PC-9 (cell line): ENCODE data around the gene DNAJC11. TPM values are rescaled to one million over a fixed set of nuclear protein-coding genes. Genes with fewer than 3 reads are reported as not detected.

ENCODE experiments used
- BruUV-seq: library from RNA; stranded (reverse); fragments of 400-500 nt; replicated peaks from 2 replicates; lab custom pipeline; 2021; lab: Mats Ljungman, UMichigan
- CTCF ChIA-PET: fragments of 300-600 bp; sonication (Branson Sonifier 250); formaldehyde crosslinking; loops from one replicate; lab custom pipeline; 2022; ENCODE audit warnings: antibody characterized with exemption; lab: Charles Lee
- POLR2A ChIA-PET: fragments of 300-600 bp; sonication (Branson Sonifier 250); formaldehyde crosslinking; loops from one replicate; lab custom pipeline; 2022; ENCODE audit warnings: antibody characterized with exemption; ENCODE audit not compliant: unreplicated experiment; lab: Charles Lee
- DNase-seq, 2 experiments: peaks; one replicate each; pipeline versions ENCODE4 v3.0.0 to v3.0.0-alpha.2; 2015 to 2022; ENCODE audit warnings: mixed read lengths in 1 of 2
- H2AFZ ChIP-seq: fragments of 200-600 bp; sonication (generic); 2 replicates; pipeline ENCODE4 v1.8.1; 2017; ENCODE audit warnings: antibody characterized with exemption
- H3F3A ChIP-seq: fragments of 200-600 bp; sonication (generic); 2 replicates; pipeline ENCODE4 v1.8.1; 2017; ENCODE audit warnings: antibody characterized with exemption, mild to moderate bottlenecking, low read depth; ENCODE audit not compliant: insufficient read depth
- H3K27ac ChIP-seq: fragments of 200-600 bp; sonication (generic); 2 replicates; pipeline ENCODE4 v1.6.1; 2016; ENCODE audit warnings: mixed run types
- H3K27me3 ChIP-seq: fragments of 200-600 bp; sonication (generic); 2 replicates; pipeline ENCODE4 v1.6.1; 2016; ENCODE audit warnings: low read depth, mixed run types; ENCODE audit not compliant: insufficient read depth
- H3K36me3 ChIP-seq: fragments of 200-600 bp; sonication (generic); 2 replicates; pipeline ENCODE4 v1.6.1; 2016; ENCODE audit warnings: low read depth, mixed run types
- H3K4me1 ChIP-seq: fragments of 200-600 bp; sonication (generic); replicated peaks from 2 replicates; pipeline ENCODE4 v1.6.1; 2016; ENCODE audit warnings: mixed run types; ENCODE audit not compliant: insufficient read depth
- H3K4me2 ChIP-seq: fragments of 200-600 bp; sonication (generic); 2 replicates; pipeline ENCODE4 v1.6.1; 2017; ENCODE audit warnings: mixed run types
- H3K4me3 ChIP-seq: fragments of 200-600 bp; sonication (generic); 2 replicates; pipeline ENCODE4 v1.6.1; 2016; ENCODE audit warnings: mixed run types
- H3K79me2 ChIP-seq: fragments of 200-600 bp; sonication (generic); 2 replicates; pipeline ENCODE4 v1.6.1; 2017; ENCODE audit warnings: low read depth, mixed run types
- H3K9me2 ChIP-seq: fragments of 200-600 bp; sonication (generic); 2 replicates; pipeline ENCODE4 v1.8.1; 2017; ENCODE audit warnings: mild to moderate bottlenecking; ENCODE audit not compliant: insufficient read depth
- H3K9me3 ChIP-seq: fragments of 200-600 bp; sonication (generic); 2 replicates; pipeline ENCODE4 v1.8.1; 2016; ENCODE audit warnings: low read depth; ENCODE audit not compliant: insufficient read depth
- H4K20me1 ChIP-seq: fragments of 200-600 bp; sonication (generic); 2 replicates; pipeline ENCODE4 v1.8.1; 2017; ENCODE audit not compliant: insufficient read depth
- CTCF ChIP-seq: fragments of 200-600 bp; sonication (generic); conservative IDR thresholded peaks from 2 replicates; pipeline ENCODE4 v1.6.1; 2017; ENCODE audit warnings: mixed run types, antibody characterized with exemption, mild to moderate bottlenecking, moderate library complexity
- EZH2 ChIP-seq: fragments of 200-600 bp; sonication (generic); IDR thresholded peaks from 2 replicates; pipeline ENCODE4 v1.8.0; 2017; ENCODE audit warnings: antibody characterized with exemption, low read depth
- intact Hi-C: fragments of 100-400 bp; cut with micrococcal nuclease; formaldehyde crosslinking; loops from one replicate; pipeline ENCODE4 v1.10.0; 2022; ENCODE audit not compliant: unreplicated experiment
- total RNA-seq: library from RNA; stranded (reverse); gene quantifications from 2 replicates; pipeline ENCODE4 v1.2.3, GENCODE V29; 2021

Gene DNAJC11
- total RNA-seq, 1 experiment from 2014 or later = 52.8 TPM

DNA sequence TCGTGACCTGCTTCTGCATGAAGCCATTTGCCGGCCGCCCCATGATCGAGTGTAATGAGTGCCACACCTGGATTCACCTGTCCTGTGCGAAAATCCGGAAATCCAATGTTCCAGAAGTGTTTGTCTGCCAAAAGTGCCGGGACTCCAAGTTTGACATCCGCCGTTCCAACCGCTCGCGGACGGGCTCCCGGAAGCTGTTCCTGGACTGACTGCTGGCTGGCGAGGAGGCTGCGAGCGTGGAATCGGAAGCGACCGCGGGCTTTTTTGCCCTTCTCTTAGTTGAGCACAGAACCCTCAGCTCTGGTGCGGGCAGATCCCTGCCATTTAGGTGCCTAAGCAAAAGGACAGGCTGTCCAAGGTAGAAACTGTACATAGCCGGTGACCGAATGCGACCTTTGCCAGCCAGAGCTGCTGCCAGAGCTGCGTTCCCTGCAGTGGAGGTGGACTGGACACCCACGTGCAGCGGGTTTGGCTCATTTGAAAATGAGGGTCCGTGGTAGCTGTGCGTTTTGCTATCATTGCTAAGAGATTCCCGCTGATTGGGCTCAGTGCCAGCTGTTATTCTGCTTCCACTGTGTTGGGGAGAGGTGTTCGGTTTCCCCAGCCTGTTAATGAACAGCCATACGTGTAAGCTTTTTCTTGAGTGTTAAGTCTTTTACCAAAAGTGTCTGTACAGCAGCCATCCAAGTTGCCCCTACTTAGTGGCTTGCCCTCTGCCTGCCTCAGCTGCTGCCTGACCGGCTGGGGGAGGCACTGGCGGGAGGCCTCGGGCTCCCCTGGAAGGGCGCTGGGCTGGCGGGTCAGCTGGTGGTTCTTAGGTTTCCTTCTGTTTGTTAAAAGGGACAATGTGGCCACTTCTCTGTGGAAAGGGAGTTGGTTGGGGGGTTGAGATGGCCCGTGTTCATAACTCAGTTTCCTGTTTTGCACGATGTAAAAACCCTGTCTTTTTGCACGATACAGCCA lies 79.9 kb downstream of the DNAJC11 start:
- BruUV-seq = no TSS peak
- no peaks in the 10 kb centered on the region for H3K27me3 ChIP-seq
- H2AFZ ChIP-seq = no peak overlapping the region
- no peaks in the 10 kb centered on the region for H3K36me3 ChIP-seq
- no peak for TF ChIP-seq EZH2
- TF ChIP-seq CTCF = no peak
- 0 out of 2 replicates have a peak, but pooled peaks cover 10% of the 10 kb centered on the region for H4K20me1 ChIP-seq
- no peaks in the 10 kb centered on the region for H3K9me3 ChIP-seq
- H3K9me2 ChIP-seq = no peaks in the 10 kb centered on the region
- peaks cover 24% of the 10 kb centered on the region for H3K79me2 ChIP-seq
- intact Hi-C loops = no loop called here
- DNase-seq = no peak
- H3K4me1 ChIP-seq = 0 out of 2 replicates have a peak, but pooled peaks cover 8% of the 10 kb centered on the region
- H3K4me2 ChIP-seq = no peak overlapping the region
- peaks cover 10% of the 10 kb centered on the region for H3F3A ChIP-seq
- no peak overlapping the region for H3K4me3 ChIP-seq
- POLR2A ChIA-PET = no interaction called here
- no peak overlapping the region for H3K27ac ChIP-seq
- CTCF ChIA-PET = no interaction called here

DNA sequence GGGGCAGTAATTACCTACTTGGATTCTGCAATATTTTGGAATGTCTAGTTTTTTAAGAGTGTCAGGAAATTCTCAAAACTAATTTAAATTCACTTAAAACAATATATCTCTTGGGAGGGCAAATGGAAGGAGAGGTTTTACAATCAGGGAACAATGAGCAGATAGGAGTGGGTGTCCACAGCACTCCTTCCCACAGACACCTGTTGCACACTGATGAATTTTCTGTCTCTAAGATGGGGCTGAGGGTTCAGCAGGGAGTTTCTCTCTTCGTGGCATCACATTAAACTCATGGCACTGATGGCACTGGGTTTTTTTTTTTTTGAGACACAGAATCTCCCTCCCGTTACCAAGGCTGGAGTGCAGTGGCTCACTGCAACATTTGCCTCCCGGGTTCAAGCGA lies 82.6 kb downstream of the DNAJC11 start:
- Histone ChIP-seq H3K4me1 (no peaks in the 10 kb centered on the region), H3K9me2 (no peaks in the 10 kb centered on the region), H3F3A (peaks cover 3% of the 10 kb centered on the region), H3K9me3 (no peaks in the 10 kb centered on the region), H3K27me3 (no peaks in the 10 kb centered on the region), H3K4me2 (no peak overlapping the region), H3K27ac (no peak overlapping the region), H3K79me2 (peaks cover 27% of the 10 kb centered on the region), H2AFZ (no peak overlapping the region), H3K4me3 (no peak overlapping the region), H4K20me1 (0 out of 2 replicates have a peak, but pooled peaks cover 7% of the 10 kb centered on the region), H3K36me3 (no peaks in the 10 kb centered on the region)
- CTCF ChIA-PET = no interaction called here
- TF ChIP-seq EZH2 (no peak), CTCF (no peak)
- intact Hi-C loops = loop anchor here (10.0 kb wide), 1 partner anchor 394 kb away; no protein-coding TSS in a partner anchor
- POLR2A ChIA-PET = no interaction called here
- BruUV-seq = no TSS peak
- DNase-seq = no peak

GRCh38 chr1:6614929-6615785 lies 86.5 kb downstream of the DNAJC11 start:
- Histone ChIP-seq H2AFZ (peak overlapping the region; percentile 64; the same call in 1 of the 2 replicates), H3K27me3 (no peaks in the 10 kb centered on the region), H3K9me2 (no peaks in the 10 kb centered on the region), H3K79me2 (peaks cover 30% of the 10 kb centered on the region), H3K4me1 (peaks cover 11% of the 10 kb centered on the region), H3F3A (peaks cover 13% of the 10 kb centered on the region), H3K4me2 (peak overlapping the region; percentile 77), H3K36me3 (no peaks in the 10 kb centered on the region), H3K9me3 (no peaks in the 10 kb centered on the region), H4K20me1 (0 out of 2 replicates have a peak, but pooled peaks cover 6% of the 10 kb centered on the region), H3K4me3 (peak overlapping the region; percentile 55; the same call in 1 of the 2 replicates), H3K27ac (no peak overlapping the region)
- DNase-seq = no peak
- CTCF ChIA-PET = no interaction called here
- POLR2A ChIA-PET = no interaction called here
- TF ChIP-seq EZH2 = no peak
- no peak for TF ChIP-seq CTCF
- intact Hi-C loops = loop anchor here (10.0 kb wide), 1 partner anchor 390 kb away; no protein-coding TSS in a partner anchor
- BruUV-seq = no TSS peak
